HK-2 (cell line): ENCODE results near the gene VIM.

Experiments used
- DNase-seq: peaks from one replicate; pipeline ENCODE4 v3.0.0-alpha.2; 2018; ENCODE audit not compliant: unreplicated experiment

VIM gene

DNA sequence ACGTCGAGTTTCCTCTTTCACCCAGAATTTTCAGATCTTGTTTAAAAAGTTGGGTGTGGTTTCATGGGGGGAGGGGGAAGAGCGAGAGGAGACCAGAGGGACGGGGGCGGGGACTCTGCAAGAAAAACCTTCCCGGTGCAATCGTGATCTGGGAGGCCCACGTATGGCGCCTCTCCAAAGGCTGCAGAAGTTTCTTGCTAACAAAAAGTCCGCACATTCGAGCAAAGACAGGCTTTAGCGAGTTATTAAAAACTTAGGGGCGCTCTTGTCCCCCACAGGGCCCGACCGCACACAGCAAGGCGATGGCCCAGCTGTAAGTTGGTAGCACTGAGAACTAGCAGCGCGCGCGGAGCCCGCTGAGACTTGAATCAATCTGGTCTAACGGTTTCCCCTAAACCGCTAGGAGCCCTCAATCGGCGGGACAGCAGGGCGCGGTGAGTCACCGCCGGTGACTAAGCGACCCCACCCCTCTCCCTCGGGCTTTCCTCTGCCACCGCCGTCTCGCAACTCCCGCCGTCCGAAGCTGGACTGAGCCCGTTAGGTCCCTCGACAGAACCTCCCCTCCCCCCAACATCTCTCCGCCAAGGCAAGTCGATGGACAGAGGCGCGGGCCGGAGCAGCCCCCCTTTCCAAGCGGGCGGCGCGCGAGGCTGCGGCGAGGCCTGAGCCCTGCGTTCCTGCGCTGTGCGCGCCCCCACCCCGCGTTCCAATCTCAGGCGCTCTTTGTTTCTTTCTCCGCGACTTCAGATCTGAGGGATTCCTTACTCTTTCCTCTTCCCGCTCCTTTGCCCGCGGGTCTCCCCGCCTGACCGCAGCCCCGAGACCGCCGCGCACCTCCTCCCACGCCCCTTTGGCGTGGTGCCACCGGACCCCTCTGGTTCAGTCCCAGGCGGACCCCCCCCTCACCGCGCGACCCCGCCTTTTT, at the start of gene VIM:
Gene VIM (plus strand): TSS at position 151 of the 925 bp plus-strand sequence. CDS start 1,182 bp downstream, outside the sequence.
- peak; percentile 89 for DNase-seq

DNA sequence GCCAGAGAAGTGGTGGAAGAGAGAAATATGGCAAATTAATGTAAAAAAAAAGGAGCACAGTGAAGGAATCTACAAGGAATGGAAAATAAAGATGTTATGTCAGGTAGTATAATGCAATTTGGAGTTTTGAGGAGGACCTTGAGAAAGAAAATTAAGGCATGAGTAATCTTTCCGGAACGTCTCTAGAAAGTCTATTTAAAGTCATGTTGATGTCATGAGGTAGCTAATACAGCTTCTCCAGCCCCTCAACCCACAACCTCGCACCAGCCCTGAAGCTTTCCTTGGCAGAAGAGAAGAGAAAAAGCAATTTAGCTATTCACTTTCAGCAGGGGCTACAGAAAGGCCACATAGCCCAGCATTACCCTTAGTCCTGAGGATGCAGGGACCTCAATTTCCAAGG, 49.0 kb upstream of the VIM start:
- DNase-seq: no peak

- DNase-seq: no peak
Observed at GRCh38 chr10:17181110-17181509, 46.9 kb upstream of the VIM start.

DNA sequence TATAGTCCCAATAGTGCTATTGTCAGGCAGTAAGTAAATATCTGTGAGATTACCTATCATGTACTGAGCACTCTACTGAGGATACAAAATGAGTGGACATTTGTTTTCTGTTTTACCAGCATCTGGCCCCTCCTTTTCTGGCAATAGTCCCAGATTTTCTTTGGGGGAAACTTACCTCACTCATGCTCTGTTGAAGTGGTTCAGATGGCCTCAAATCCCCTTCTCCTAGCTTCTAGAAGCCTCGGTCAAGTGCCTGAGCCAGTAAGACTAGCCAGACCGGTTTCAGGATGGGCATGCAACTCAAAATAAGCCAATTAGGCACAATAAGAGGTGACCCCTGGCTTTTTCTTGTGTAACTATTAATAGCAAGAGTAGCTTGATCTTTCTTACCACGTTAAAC, 46.3 kb upstream of the VIM start:
- no peak for DNase-seq

- no peak for DNase-seq
Observed at GRCh38 chr10:17183110-17183509, 44.9 kb upstream of the VIM start.

- DNase-seq: no peak
Observed at GRCh38 chr10:17185873-17186272, 42.2 kb upstream of the VIM start.

DNA sequence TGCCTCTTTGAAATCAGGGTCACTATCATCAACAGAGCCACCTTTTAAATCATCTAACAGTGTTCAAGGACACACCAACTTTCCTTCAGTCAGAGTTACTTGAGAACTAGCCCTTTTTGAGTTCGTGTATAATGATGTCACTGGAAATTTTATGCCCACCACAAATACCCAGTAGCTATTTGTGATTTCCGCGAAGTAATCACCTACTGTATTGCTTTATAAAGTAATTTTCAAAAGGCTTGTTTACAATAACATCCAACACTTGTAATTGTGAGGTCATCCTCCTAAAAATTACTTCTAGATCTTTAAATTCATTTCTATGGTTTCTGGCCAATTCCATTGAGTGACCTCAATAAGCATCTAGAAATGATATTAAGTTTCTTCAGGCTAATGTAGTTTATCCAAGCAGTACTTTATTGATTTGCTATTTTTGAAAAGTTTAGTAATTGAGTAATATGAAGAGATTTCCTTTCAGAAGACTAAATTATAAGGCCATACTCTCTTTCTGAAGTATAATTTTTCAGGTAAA, 39.3 kb upstream of the VIM start:
- no peak for DNase-seq

DNA sequence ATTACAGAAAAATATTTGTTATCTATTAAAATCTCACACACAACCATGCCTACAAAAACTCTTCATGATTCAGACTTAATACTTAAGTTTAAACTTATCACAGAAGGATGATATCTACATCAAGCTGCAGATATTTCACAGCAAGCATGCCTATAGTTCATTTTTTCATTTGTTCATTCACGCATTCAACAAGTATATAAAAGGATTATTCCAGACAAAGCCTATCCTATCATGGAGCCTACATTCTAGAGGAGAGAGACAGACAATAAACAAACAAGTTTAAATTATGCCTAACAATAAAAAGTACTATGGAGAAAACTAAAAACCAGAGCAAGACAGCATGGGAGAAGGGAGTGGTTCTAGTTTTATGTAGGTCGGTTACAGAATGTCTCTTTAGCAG, 37.4 kb upstream of the VIM start:
- no peak for DNase-seq

GRCh38 chr10:17195083-17195482, 33.0 kb upstream of the VIM start:
- no peak for DNase-seq

DNA sequence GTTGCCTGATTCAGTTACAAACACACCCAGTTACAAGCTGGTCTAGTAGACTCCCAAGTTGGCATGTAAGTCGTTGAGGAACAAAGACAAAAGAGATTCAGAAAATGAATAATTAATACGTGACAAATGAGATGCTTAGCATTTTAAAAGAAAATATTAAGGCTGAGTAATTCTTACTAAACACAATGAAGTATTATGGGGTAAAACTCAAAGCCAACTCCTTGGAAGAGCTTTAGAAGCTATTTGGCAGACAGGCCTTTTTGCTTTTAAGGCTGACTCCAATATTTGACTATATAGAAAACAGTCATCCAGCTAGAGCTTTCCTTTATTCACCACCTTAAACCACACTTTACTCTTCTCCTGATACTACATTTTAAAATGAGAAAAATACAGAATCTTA, 32.0 kb upstream of the VIM start:
- no peak for DNase-seq

DNA sequence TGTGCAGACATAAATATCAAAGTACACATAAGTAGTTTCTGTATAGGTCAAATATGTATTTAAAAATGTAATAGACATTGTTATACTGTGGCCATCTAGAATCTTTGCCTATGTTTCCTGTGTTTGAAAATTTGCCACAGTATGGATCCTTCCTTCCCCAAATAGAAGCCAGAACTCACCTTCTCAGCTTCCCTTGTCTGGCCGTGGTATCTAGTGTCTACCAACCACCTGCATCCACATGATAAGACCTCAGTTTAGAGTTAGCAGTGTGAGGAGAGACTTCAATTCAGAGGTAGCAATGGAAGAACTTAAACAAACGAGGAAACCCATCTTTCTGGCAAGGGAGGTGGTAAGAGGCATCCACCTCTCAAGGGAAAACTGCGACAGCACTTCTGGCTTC, 31.5 kb upstream of the VIM start:
- DNase-seq: no peak

- no peak for DNase-seq
Observed at GRCh38 chr10:17199351-17199804, 28.7 kb upstream of the VIM start.

GRCh38 chr10:17200001-17200911, 27.8 kb upstream of the VIM start:
- DNase-seq: no peak

GRCh38 chr10:17200912-17201793, 26.9 kb upstream of the VIM start, which contains the start of gene TRDMT1:
Gene TRDMT1, minus strand, starts transcription at chr10:17201672. Its CDS starts 38 bp downstream, at chr10:17201634.
- peak; percentile 86 for DNase-seq

- DNase-seq: no peak
Observed at GRCh38 chr10:17201794-17202116, 26.3 kb upstream of the VIM start.

DNA sequence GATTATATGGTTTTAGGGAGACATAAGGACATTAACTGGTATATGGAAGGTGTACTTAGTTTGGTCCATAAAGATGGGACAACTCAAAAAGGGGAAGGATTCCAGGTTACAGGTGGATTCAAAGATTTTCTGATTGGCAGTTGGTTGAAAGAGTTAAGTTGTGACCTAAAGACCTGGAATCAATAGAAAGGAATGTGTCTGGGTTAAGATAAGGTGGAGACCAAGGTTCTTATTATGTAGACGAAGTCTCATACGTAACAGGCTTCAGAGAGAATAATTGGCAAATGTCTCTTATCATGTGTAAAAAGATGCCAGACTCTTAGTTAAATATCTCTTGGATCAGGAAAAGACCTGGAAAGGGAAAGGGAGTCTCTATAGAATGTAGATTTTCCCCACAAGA, 25.5 kb upstream of the VIM start:
- DNase-seq: no peak

DNA sequence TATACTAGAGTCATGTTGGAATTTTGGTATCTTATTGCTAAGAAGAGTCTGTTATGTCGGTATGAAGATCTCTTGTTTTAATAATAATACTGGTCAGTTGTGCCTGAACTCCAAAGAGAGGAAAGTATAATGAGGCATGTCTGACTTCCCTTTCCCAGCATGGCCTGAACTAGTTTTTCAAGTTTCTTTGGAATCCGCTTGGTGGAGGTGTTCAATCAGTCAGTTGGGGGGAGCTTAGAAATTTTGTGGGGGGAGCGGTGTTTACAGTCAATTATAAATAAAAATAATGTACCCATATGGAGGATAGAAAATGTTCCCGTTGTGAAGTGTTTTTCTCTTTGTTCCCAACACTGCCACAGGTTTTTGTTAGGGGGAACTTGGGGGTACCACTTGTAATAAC, 25.0 kb upstream of the VIM start:
- no peak for DNase-seq

DNA sequence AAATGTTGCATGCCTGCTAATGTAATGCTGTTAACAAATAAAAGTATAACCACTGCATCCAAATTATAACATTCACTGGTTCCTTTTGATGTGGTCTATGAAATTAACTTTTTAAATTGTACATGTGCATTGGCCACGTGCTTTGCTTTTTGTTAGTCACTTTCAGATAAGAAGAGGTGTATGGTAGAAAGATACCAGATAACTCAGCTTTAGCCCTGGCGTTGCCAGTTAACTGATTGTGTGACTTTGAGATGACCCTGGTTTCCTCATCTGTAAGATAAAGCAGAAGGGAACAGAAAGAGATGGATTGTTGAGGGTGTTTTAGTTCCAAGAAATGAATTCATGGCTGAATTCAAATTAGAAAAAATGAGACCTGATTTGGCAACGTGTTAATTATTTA, 24.6 kb upstream of the VIM start:
- DNase-seq: no peak

GRCh38 chr10:17206210-17206709, 21.8 kb upstream of the VIM start:
- no peak for DNase-seq

GRCh38 chr10:17208476-17208875, 19.6 kb upstream of the VIM start:
- DNase-seq: no peak

GRCh38 chr10:17209302-17209701, 18.7 kb upstream of the VIM start:
- DNase-seq: no peak
